BLaER1 (cell line): ENCODE data around the gene MAFB.

ENCODE experiments used
- H3K27ac ChIP-seq: shearing (Covaris generic); formaldehyde crosslinking; 2 replicates; pipeline ENCODE4 v1.8.1; 2022
- H3K27me3 ChIP-seq: shearing (Covaris generic); formaldehyde crosslinking; 2 replicates; pipeline ENCODE4 v1.8.1; 2022
- H3K36me3 ChIP-seq: shearing (Covaris generic); formaldehyde crosslinking; 2 replicates; pipeline ENCODE4 v1.8.1; 2022
- H3K4me1 ChIP-seq: shearing (Covaris generic); formaldehyde crosslinking; 2 replicates; pipeline ENCODE4 v1.8.1; 2022
- H3K4me2 ChIP-seq: shearing (Covaris generic); formaldehyde crosslinking; 2 replicates; pipeline ENCODE4 v1.8.1; 2022
- H3K4me3 ChIP-seq: shearing (Covaris generic); formaldehyde crosslinking; 2 replicates; pipeline ENCODE4 v1.8.1; 2022
- H3K9ac ChIP-seq: shearing (Covaris generic); formaldehyde crosslinking; 2 replicates; pipeline ENCODE4 v1.8.1; 2022
- H3K9me3 ChIP-seq: shearing (Covaris generic); formaldehyde crosslinking; 2 replicates; pipeline ENCODE4 v1.8.1; 2022
- H4K20me1 ChIP-seq: shearing (Covaris generic); formaldehyde crosslinking; 2 replicates; pipeline ENCODE4 v1.8.1; 2022
- Cebpa-rat ChIP-seq: shearing (Covaris generic); IDR thresholded peaks from 2 replicates; pipeline ENCODE4 v1.8.1; 2022

Gene MAFB

GRCh38 chr20:40638414-40638813 lies 50.6 kb downstream of the MAFB start:
- Histone ChIP-seq H3K27me3 (no peaks in the 10 kb centered on the region), H4K20me1 (no peaks in the 10 kb centered on the region), H3K27ac (no peak overlapping the region), H3K36me3 (no peaks in the 10 kb centered on the region), H3K9ac (no peak overlapping the region), H3K9me3 (no peaks in the 10 kb centered on the region), H3K4me3 (no peak overlapping the region), H3K4me1 (no peaks in the 10 kb centered on the region), H3K4me2 (no peak overlapping the region)
- no peak for TF ChIP-seq Cebpa-rat

- Histone ChIP-seq H3K27ac (no peak overlapping the region), H3K4me3 (no peak overlapping the region), H3K9me3 (no peaks in the 10 kb centered on the region), H3K4me2 (no peak overlapping the region), H3K9ac (no peak overlapping the region), H3K36me3 (no peaks in the 10 kb centered on the region), H3K27me3 (no peaks in the 10 kb centered on the region), H3K4me1 (no peaks in the 10 kb centered on the region), H4K20me1 (no peaks in the 10 kb centered on the region)
- TF ChIP-seq Cebpa-rat = no peak
Measured at GRCh38 chr20:40637176-40637575, 51.9 kb downstream of the MAFB start.

GRCh38 chr20:40636486-40636885 lies 52.5 kb downstream of the MAFB start:
- no peak overlapping the region for H3K4me2 ChIP-seq
- H3K36me3 ChIP-seq = no peaks in the 10 kb centered on the region
- no peak overlapping the region for H3K4me3 ChIP-seq
- no peaks in the 10 kb centered on the region for H3K9me3 ChIP-seq
- H3K4me1 ChIP-seq = no peaks in the 10 kb centered on the region
- no peaks in the 10 kb centered on the region for H4K20me1 ChIP-seq
- no peak overlapping the region for H3K9ac ChIP-seq
- H3K27me3 ChIP-seq = no peaks in the 10 kb centered on the region
- TF ChIP-seq Cebpa-rat = no peak
- no peak overlapping the region for H3K27ac ChIP-seq

- no peak for TF ChIP-seq Cebpa-rat
- H3K36me3 ChIP-seq = no peaks in the 10 kb centered on the region
- H4K20me1 ChIP-seq = no peaks in the 10 kb centered on the region
- no peaks in the 10 kb centered on the region for H3K9me3 ChIP-seq
- H3K9ac ChIP-seq = no peak overlapping the region
- no peak overlapping the region for H3K4me2 ChIP-seq
- H3K4me3 ChIP-seq = no peak overlapping the region
- no peaks in the 10 kb centered on the region for H3K4me1 ChIP-seq
- H3K27me3 ChIP-seq = no peaks in the 10 kb centered on the region
- H3K27ac ChIP-seq = no peak overlapping the region
Measured at GRCh38 chr20:40635971-40636370, 53.1 kb downstream of the MAFB start.
